ENCODE results near the gene SBNO1. TPM values are rescaled to one million over a fixed set of nuclear protein-coding genes. Genes with fewer than 3 reads are reported as not detected.
A peak's percentile ranks its signal among the peaks of the same experiment; 100 is the strongest.

Gene SBNO1
- polyA plus RNA-seq, 2 donors: 4.1 to 4.8 TPM

- H3K36me3 ChIP-seq (ENCODE audit: control insufficient read depth in 2 of 2, insufficient read depth in 2 of 2, low read length in 1 of 2): peaks cover 0 to 3% of the 10 kb centered on the region in 2 donors
- no peaks in the 10 kb centered on the region for H3K9me3 ChIP-seq (ENCODE audit: control insufficient read depth in 2 of 2, insufficient read depth in 1 of 2, low read depth in 1 of 2, low read length in 1 of 2)
- 94 to 95% methylated on average over 4 of the region's 4 CpGs for WGBS, 2 donors
- H3K4me1 ChIP-seq (ENCODE audit: control insufficient read depth in 2 of 2, insufficient read depth in 2 of 2, low read length in 1 of 2): no peaks in the 10 kb centered on the region
- H3K27ac ChIP-seq (ENCODE audit: low read depth in 2 of 2, low read length in 1 of 2): no peak overlapping the region
- no peaks in the 10 kb centered on the region for H3K27me3 ChIP-seq (ENCODE audit: control insufficient read depth in 1 of 2, insufficient read depth in 2 of 2, low read length in 2 of 2)
- H3K4me3 ChIP-seq (ENCODE audit: low read depth in 1 of 2, low read length in 2 of 2): no peak overlapping the region
These were observed 80.0 kb downstream of the SBNO1 start for GRCh38 chr12:123284669-123285068.

- WGBS, 2 donors: 93 to 94% methylated on average over 8 of the region's 8 CpGs
- Histone ChIP-seq H3K9me3 (ENCODE audit: control insufficient read depth in 2 of 2, insufficient read depth in 1 of 2, low read depth in 1 of 2, low read length in 1 of 2) (no peaks in the 10 kb centered on the region), H3K36me3 (ENCODE audit: control insufficient read depth in 2 of 2, insufficient read depth in 2 of 2, low read length in 1 of 2) (no peaks in the 10 kb centered on the region)
These were observed 81.2 kb downstream of the SBNO1 start for GRCh38 chr12:123283461-123283860.

GRCh38 chr12:123282111-123282510, 82.5 kb downstream of the SBNO1 start:
- H3K27ac ChIP-seq (ENCODE audit: low read depth in 2 of 2, low read length in 1 of 2): no peak overlapping the region
- no peak overlapping the region for H3K4me3 ChIP-seq (ENCODE audit: low read depth in 1 of 2, low read length in 2 of 2)
- no peaks in the 10 kb centered on the region for H3K36me3 ChIP-seq (ENCODE audit: control insufficient read depth in 2 of 2, insufficient read depth in 2 of 2, low read length in 1 of 2)
- 90 to 91% methylated on average over 10 of the region's 10 CpGs for WGBS, 2 donors
- no peaks in the 10 kb centered on the region for H3K27me3 ChIP-seq (ENCODE audit: control insufficient read depth in 1 of 2, insufficient read depth in 2 of 2, low read length in 2 of 2)
- H3K4me1 ChIP-seq (ENCODE audit: control insufficient read depth in 2 of 2, insufficient read depth in 2 of 2, low read length in 1 of 2): no peaks in the 10 kb centered on the region
- H3K9me3 ChIP-seq (ENCODE audit: control insufficient read depth in 2 of 2, insufficient read depth in 1 of 2, low read depth in 1 of 2, low read length in 1 of 2): no peaks in the 10 kb centered on the region

More at GRCh38 chr12:123283461-123283860, 81.2 kb downstream of the SBNO1 start:
- Histone ChIP-seq H3K27me3 (ENCODE audit: control insufficient read depth in 1 of 2, insufficient read depth in 2 of 2, low read length in 2 of 2) (no peaks in the 10 kb centered on the region), H3K4me1 (ENCODE audit: control insufficient read depth in 2 of 2, insufficient read depth in 2 of 2, low read length in 1 of 2) (no peaks in the 10 kb centered on the region), H3K4me3 (ENCODE audit: low read depth in 1 of 2, low read length in 2 of 2) (no peak overlapping the region), H3K27ac (ENCODE audit: low read depth in 2 of 2, low read length in 1 of 2) (no peak overlapping the region)

- no peaks in the 10 kb centered on the region for H3K27me3 ChIP-seq (ENCODE audit: control insufficient read depth in 1 of 2, insufficient read depth in 2 of 2, low read length in 2 of 2)
- H3K36me3 ChIP-seq (ENCODE audit: control insufficient read depth in 2 of 2, insufficient read depth in 2 of 2, low read length in 1 of 2): no peaks in the 10 kb centered on the region
- no peaks in the 10 kb centered on the region for H3K4me1 ChIP-seq (ENCODE audit: control insufficient read depth in 2 of 2, insufficient read depth in 2 of 2, low read length in 1 of 2)
- H3K9me3 ChIP-seq (ENCODE audit: control insufficient read depth in 2 of 2, insufficient read depth in 1 of 2, low read depth in 1 of 2, low read length in 1 of 2): no peaks in the 10 kb centered on the region
- WGBS, 2 donors: 89 to 91% methylated on average over 2 of the region's 2 CpGs
- no peak overlapping the region for H3K4me3 ChIP-seq (ENCODE audit: low read depth in 1 of 2, low read length in 2 of 2)
- no peak overlapping the region for H3K27ac ChIP-seq (ENCODE audit: low read depth in 2 of 2, low read length in 1 of 2)
These were observed 83.7 kb downstream of the SBNO1 start for GRCh38 chr12:123280971-123281370.

GRCh38 chr12:123278101-123278627, 86.5 kb downstream of the SBNO1 start:
- WGBS, 2 donors: 65 to 69% methylated on average over 2 of the region's 2 CpGs
- no peak overlapping the region for H3K27ac ChIP-seq (ENCODE audit: low read depth in 2 of 2, low read length in 1 of 2)

GRCh38 chr12:123273166-123273565, 91.5 kb downstream of the SBNO1 start:
- H3K36me3 ChIP-seq (ENCODE audit: control insufficient read depth in 2 of 2, insufficient read depth in 2 of 2, low read length in 1 of 2): no peaks in the 10 kb centered on the region
- no peaks in the 10 kb centered on the region for H3K9me3 ChIP-seq (ENCODE audit: control insufficient read depth in 2 of 2, insufficient read depth in 1 of 2, low read depth in 1 of 2, low read length in 1 of 2)
- no peak overlapping the region for H3K27ac ChIP-seq (ENCODE audit: low read depth in 2 of 2, low read length in 1 of 2)
- H3K4me1 ChIP-seq (ENCODE audit: control insufficient read depth in 2 of 2, insufficient read depth in 2 of 2, low read length in 1 of 2): peaks cover 0 to 14% of the 10 kb centered on the region in 2 donors
- 86 to 89% methylated on average over 15 of the region's 15 CpGs for WGBS, 2 donors
- H3K27me3 ChIP-seq (ENCODE audit: control insufficient read depth in 1 of 2, insufficient read depth in 2 of 2, low read length in 2 of 2): no peaks in the 10 kb centered on the region
- no peak overlapping the region for H3K4me3 ChIP-seq (ENCODE audit: low read depth in 1 of 2, low read length in 2 of 2)

More at GRCh38 chr12:123278101-123278627, 86.5 kb downstream of the SBNO1 start:
- Histone ChIP-seq H3K27me3 (ENCODE audit: control insufficient read depth in 1 of 2, insufficient read depth in 2 of 2, low read length in 2 of 2) (no peaks in the 10 kb centered on the region), H3K4me1 (ENCODE audit: control insufficient read depth in 2 of 2, insufficient read depth in 2 of 2, low read length in 1 of 2) (no peaks in the 10 kb centered on the region), H3K36me3 (ENCODE audit: control insufficient read depth in 2 of 2, insufficient read depth in 2 of 2, low read length in 1 of 2) (no peaks in the 10 kb centered on the region), H3K4me3 (ENCODE audit: low read depth in 1 of 2, low read length in 2 of 2) (no peak overlapping the region), H3K9me3 (ENCODE audit: control insufficient read depth in 2 of 2, insufficient read depth in 1 of 2, low read depth in 1 of 2, low read length in 1 of 2) (no peaks in the 10 kb centered on the region)

- WGBS, 2 donors: 1% methylated on average over 74 to 108 of the region's 108 CpGs
- Histone ChIP-seq H3K36me3 (ENCODE audit: control insufficient read depth in 2 of 2, insufficient read depth in 2 of 2, low read length in 1 of 2) (peaks cover 0 to 14% of the 10 kb centered on the region in 2 donors), H3K4me3 (ENCODE audit: low read depth in 1 of 2, low read length in 2 of 2) (peak overlapping the region; percentile 66 to 96), H3K4me1 (ENCODE audit: control insufficient read depth in 2 of 2, insufficient read depth in 2 of 2, low read length in 1 of 2) (peaks cover 3 to 26% of the 10 kb centered on the region in 2 donors), H3K27ac (ENCODE audit: low read depth in 2 of 2, low read length in 1 of 2) (peak overlapping the region; percentile 72 to 81), H3K27me3 (ENCODE audit: control insufficient read depth in 1 of 2, insufficient read depth in 2 of 2, low read length in 2 of 2) (no peaks in the 10 kb centered on the region), H3K9me3 (ENCODE audit: control insufficient read depth in 2 of 2, insufficient read depth in 1 of 2, low read depth in 1 of 2, low read length in 1 of 2) (no peaks in the 10 kb centered on the region)
These were observed 93.5 kb downstream of the SBNO1 start for GRCh38 chr12:123271001-123271668.

- Histone ChIP-seq H3K9me3 (ENCODE audit: control insufficient read depth in 2 of 2, insufficient read depth in 1 of 2, low read depth in 1 of 2, low read length in 1 of 2) (no peaks in the 10 kb centered on the region), H3K4me1 (ENCODE audit: control insufficient read depth in 2 of 2, insufficient read depth in 2 of 2, low read length in 1 of 2) (peaks cover 5 to 31% of the 10 kb centered on the region in 2 donors), H3K27ac (ENCODE audit: low read depth in 2 of 2, low read length in 1 of 2) (peak overlapping the region; percentile 74 to 81), H3K36me3 (ENCODE audit: control insufficient read depth in 2 of 2, insufficient read depth in 2 of 2, low read length in 1 of 2) (peaks cover 6 to 18% of the 10 kb centered on the region in 2 donors), H3K27me3 (ENCODE audit: control insufficient read depth in 1 of 2, insufficient read depth in 2 of 2, low read length in 2 of 2) (no peaks in the 10 kb centered on the region), H3K4me3 (ENCODE audit: low read depth in 1 of 2, low read length in 2 of 2) (peak overlapping the region; percentile 66 to 96)
- WGBS, 2 donors: 0 to 1% methylated on average over 42 to 51 of the region's 51 CpGs
These were observed 94.2 kb downstream of the SBNO1 start for GRCh38 chr12:123270214-123271000.

GRCh38 chr12:123269896-123270213, 94.8 kb downstream of the SBNO1 start:
- 1 to 3% methylated on average over 7 of the region's 7 CpGs for WGBS, 2 donors
- Histone ChIP-seq H3K36me3 (ENCODE audit: control insufficient read depth in 2 of 2, insufficient read depth in 2 of 2, low read length in 1 of 2) (peaks cover 6 to 21% of the 10 kb centered on the region in 2 donors), H3K27me3 (ENCODE audit: control insufficient read depth in 1 of 2, insufficient read depth in 2 of 2, low read length in 2 of 2) (no peaks in the 10 kb centered on the region), H3K4me1 (ENCODE audit: control insufficient read depth in 2 of 2, insufficient read depth in 2 of 2, low read length in 1 of 2) (peaks cover 5 to 31% of the 10 kb centered on the region in 2 donors), H3K27ac (ENCODE audit: low read depth in 2 of 2, low read length in 1 of 2) (peak overlapping the region; percentile 74 to 81), H3K4me3 (ENCODE audit: low read depth in 1 of 2, low read length in 2 of 2) (peak overlapping the region; percentile 66 to 96), H3K9me3 (ENCODE audit: control insufficient read depth in 2 of 2, insufficient read depth in 1 of 2, low read depth in 1 of 2, low read length in 1 of 2) (no peaks in the 10 kb centered on the region)
